CD8-positive, alpha-beta memory T cell (primary cell): ENCODE data around the gene PF4V1. TPM values are rescaled to one million over a fixed set of nuclear protein-coding genes. Genes with fewer than 3 reads are reported as not detected.

ENCODE experiments used
- CTCF ChIA-PET: fragments of 350-600 bp; sonication (Branson Sonifier 250); formaldehyde crosslinking; loops from one replicate; lab custom pipeline; 2021; ENCODE audit warnings: antibody characterized with exemption; lab: Charles Lee
- POLR2A ChIA-PET: fragments of 350-600 bp; sonication (Branson Sonifier 250); formaldehyde crosslinking; loops from one replicate; lab custom pipeline; 2021; ENCODE audit warnings: antibody characterized with exemption; lab: Charles Lee
- DNase-seq, 5 donors: peaks; one replicate each; pipeline versions ENCODE4 v3.0.0 to v3.0.0-alpha.2; 2020 to 2022; ENCODE audit warnings: mixed read lengths in 1 of 5
- H3K27ac ChIP-seq: one replicate; pipeline ENCODE4 v1.7.0; 2013; ENCODE audit warnings: low read depth, mild to moderate bottlenecking, low read length, moderate library complexity
- H3K27me3 ChIP-seq: 2 replicates; pipeline ENCODE4 v1.7.0; 2013; ENCODE audit warnings: low read length, mild to moderate bottlenecking; ENCODE audit not compliant: insufficient read depth, poor library complexity, severe bottlenecking
- H3K36me3 ChIP-seq: 2 replicates; pipeline ENCODE4 v1.7.0; 2013; ENCODE audit warnings: mild to moderate bottlenecking, low read length, moderate library complexity; ENCODE audit not compliant: insufficient read depth
- H3K4me1 ChIP-seq: 2 replicates; pipeline ENCODE4 v1.7.0; 2013; ENCODE audit warnings: mild to moderate bottlenecking, low read length, moderate library complexity; ENCODE audit not compliant: insufficient read depth
- H3K4me3 ChIP-seq: 2 replicates; pipeline ENCODE4 v1.7.0; 2013; ENCODE audit warnings: mild to moderate bottlenecking, low read length
- H3K9me3 ChIP-seq: 2 replicates; pipeline ENCODE4 v1.7.0; 2013; ENCODE audit warnings: mild to moderate bottlenecking, low read length
- H3K27ac Mint-ChIP-seq, 8 donors: one replicate each; pipeline ENCODE4 v1.8.0; 2020 to 2021; ENCODE audit warnings: mixed read lengths in 8 of 8, mild to moderate bottlenecking in 6 of 8, inconsistent platforms in 3 of 8, moderate library complexity in 3 of 8
- H3K27me3 Mint-ChIP-seq, 2 donors: one replicate each; pipeline ENCODE4 v1.8.0; 2020 to 2021; ENCODE audit warnings: mixed read lengths in 2 of 2, mild to moderate bottlenecking in 1 of 2, moderate library complexity in 1 of 2
- H3K36me3 Mint-ChIP-seq, 3 donors: one replicate each; pipeline ENCODE4 v1.8.0; 2020 to 2021; ENCODE audit warnings: mixed read lengths in 3 of 3, inconsistent platforms in 1 of 3, mild to moderate bottlenecking in 1 of 3
- H3K4me1 Mint-ChIP-seq, 3 donors: one replicate each; pipeline ENCODE4 v1.8.0; 2020 to 2021; ENCODE audit warnings: mixed read lengths in 3 of 3, inconsistent platforms in 1 of 3, mild to moderate bottlenecking in 1 of 3
- H3K4me3 Mint-ChIP-seq, 7 donors: one replicate each; pipeline ENCODE4 v1.8.0; 2020 to 2021; ENCODE audit warnings: mixed read lengths in 7 of 7, mild to moderate bottlenecking in 6 of 7, moderate library complexity in 4 of 7, inconsistent platforms in 2 of 7
- H3K9me3 Mint-ChIP-seq, 5 donors: one replicate each; pipeline ENCODE4 v1.8.0; 2020 to 2022; ENCODE audit warnings: mixed read lengths in 5 of 5, mild to moderate bottlenecking in 3 of 5, moderate library complexity in 2 of 5, inconsistent platforms in 1 of 5
- polyA plus RNA-seq: library from polyadenylated mRNA; unstranded; fragments of 300-500 nt; fragmentation: Illumina TruSeq; gene quantifications from one replicate; pipeline ENCODE4 v1.2.3, GENCODE V29; 2021
- total RNA-seq, 2 experiments: library from RNA; stranded (reverse); gene quantifications; one replicate each; pipeline ENCODE4 v1.2.3, GENCODE V29; 2021

The PF4V1 gene
- total and polyA plus RNA-seq, 3 experiments from 2014 or later = not detected

DNA sequence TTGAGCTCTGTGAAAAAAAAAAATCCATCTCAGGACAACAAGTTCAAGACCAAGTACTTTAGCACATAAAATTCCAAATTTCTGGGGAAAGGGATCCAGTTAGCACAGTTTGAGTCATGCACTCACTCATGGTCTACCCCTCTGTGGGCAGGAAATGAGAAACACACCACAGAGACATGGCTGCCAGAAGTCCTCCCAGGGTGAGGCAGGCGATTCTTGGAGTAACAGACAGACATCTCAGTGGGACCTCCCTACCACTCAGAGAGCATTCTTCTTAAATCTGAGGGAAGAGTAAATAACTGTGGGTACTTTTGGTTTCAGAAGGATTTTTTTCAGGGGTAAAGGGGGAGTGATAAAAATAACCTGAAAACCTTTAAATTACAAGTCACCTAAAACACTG lies 30.2 kb downstream of the PF4V1 start:
- H3K27ac Mint-ChIP-seq = no peak overlapping the region
- no peaks in the 10 kb centered on the region for H3K27me3 ChIP-seq
- no peaks in the 10 kb centered on the region for H3K27me3 Mint-ChIP-seq
- H3K4me3 ChIP-seq = no peak overlapping the region
- no peaks in the 10 kb centered on the region for H3K4me1 Mint-ChIP-seq
- H3K9me3 Mint-ChIP-seq = peaks cover 0 to 9% (median 0%) of the 10 kb centered on the region in 5 donors
- H3K36me3 ChIP-seq = no peaks in the 10 kb centered on the region
- DNase-seq = no peak
- no peaks in the 10 kb centered on the region for H3K9me3 ChIP-seq
- H3K27ac ChIP-seq = no peak overlapping the region
- POLR2A ChIA-PET = no interaction called here
- H3K4me3 Mint-ChIP-seq = no peak overlapping the region
- CTCF ChIA-PET = no interaction called here
- no peaks in the 10 kb centered on the region for H3K36me3 Mint-ChIP-seq
- no peaks in the 10 kb centered on the region for H3K4me1 ChIP-seq

- Mint-ChIP-seq H3K4me3 (no peak overlapping the region), H3K4me1 (no peaks in the 10 kb centered on the region), H3K9me3 (peaks cover 0 to 6% (median 0%) of the 10 kb centered on the region in 5 donors), H3K27ac (no peak overlapping the region), H3K27me3 (no peaks in the 10 kb centered on the region), H3K36me3 (no peaks in the 10 kb centered on the region)
- no peak overlapping the region for H3K27ac ChIP-seq
- DNase-seq = no peak
- no peaks in the 10 kb centered on the region for H3K36me3 ChIP-seq
- H3K4me1 ChIP-seq = no peaks in the 10 kb centered on the region
- ChIA-PET POLR2A (no interaction called here), CTCF (no interaction called here)
- no peaks in the 10 kb centered on the region for H3K9me3 ChIP-seq
- H3K27me3 ChIP-seq = no peaks in the 10 kb centered on the region
- no peak overlapping the region for H3K4me3 ChIP-seq
Observed at GRCh38 chr4:73885574-73886267, 32.6 kb downstream of the PF4V1 start.

GRCh38 chr4:73891326-73891725 lies 38.2 kb downstream of the PF4V1 start:
- Histone ChIP-seq H3K4me1 (no peaks in the 10 kb centered on the region), H3K36me3 (no peaks in the 10 kb centered on the region), H3K9me3 (no peaks in the 10 kb centered on the region), H3K27ac (no peak overlapping the region), H3K4me3 (no peak overlapping the region), H3K27me3 (no peaks in the 10 kb centered on the region)
- POLR2A ChIA-PET = no interaction called here
- Mint-ChIP-seq H3K27ac (no peak overlapping the region), H3K4me3 (no peak overlapping the region), H3K4me1 (no peaks in the 10 kb centered on the region), H3K27me3 (no peaks in the 10 kb centered on the region), H3K36me3 (no peaks in the 10 kb centered on the region), H3K9me3 (no peaks in the 10 kb centered on the region)
- no peak for DNase-seq
- CTCF ChIA-PET = no interaction called here

DNA sequence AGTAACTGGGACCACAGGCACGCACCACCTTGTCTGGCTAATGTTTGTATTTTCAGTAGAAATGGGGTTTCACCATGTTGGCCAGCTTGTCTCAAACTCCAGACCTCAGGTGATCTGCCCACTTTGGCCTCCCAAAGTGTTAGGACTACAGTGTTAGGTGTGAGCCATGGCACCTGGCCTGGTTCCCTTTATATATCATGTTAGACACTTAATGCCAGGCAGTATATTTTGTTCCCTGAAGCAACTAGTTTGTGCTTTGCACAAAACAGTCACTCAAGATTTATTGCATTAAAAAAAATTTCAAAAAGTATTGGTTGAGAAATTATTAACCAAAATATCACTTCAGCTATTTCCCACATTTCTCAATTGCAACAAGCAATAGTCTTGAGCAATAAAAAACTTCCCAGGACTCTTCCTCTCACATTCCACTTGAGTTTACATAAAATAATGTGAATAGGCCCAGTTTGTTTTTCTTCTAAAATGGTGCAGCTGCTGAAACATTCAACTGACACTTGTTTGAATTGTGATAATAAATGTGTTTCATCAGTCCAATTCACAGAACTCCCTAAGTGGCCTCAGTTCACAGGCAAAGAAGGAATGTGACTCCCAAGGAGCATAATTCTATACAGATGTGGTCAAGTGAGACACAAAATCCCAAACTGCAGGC lies 38.8 kb downstream of the PF4V1 start:
- no peaks in the 10 kb centered on the region for H3K36me3 ChIP-seq
- Mint-ChIP-seq H3K27ac (no peak overlapping the region), H3K36me3 (no peaks in the 10 kb centered on the region), H3K4me3 (no peak overlapping the region), H3K27me3 (no peaks in the 10 kb centered on the region), H3K4me1 (no peaks in the 10 kb centered on the region), H3K9me3 (no peaks in the 10 kb centered on the region)
- no peaks in the 10 kb centered on the region for H3K9me3 ChIP-seq
- ChIA-PET CTCF (no interaction called here), POLR2A (no interaction called here)
- no peak for DNase-seq
- no peaks in the 10 kb centered on the region for H3K27me3 ChIP-seq
- no peaks in the 10 kb centered on the region for H3K4me1 ChIP-seq
- no peak overlapping the region for H3K4me3 ChIP-seq
- no peak overlapping the region for H3K27ac ChIP-seq

DNA sequence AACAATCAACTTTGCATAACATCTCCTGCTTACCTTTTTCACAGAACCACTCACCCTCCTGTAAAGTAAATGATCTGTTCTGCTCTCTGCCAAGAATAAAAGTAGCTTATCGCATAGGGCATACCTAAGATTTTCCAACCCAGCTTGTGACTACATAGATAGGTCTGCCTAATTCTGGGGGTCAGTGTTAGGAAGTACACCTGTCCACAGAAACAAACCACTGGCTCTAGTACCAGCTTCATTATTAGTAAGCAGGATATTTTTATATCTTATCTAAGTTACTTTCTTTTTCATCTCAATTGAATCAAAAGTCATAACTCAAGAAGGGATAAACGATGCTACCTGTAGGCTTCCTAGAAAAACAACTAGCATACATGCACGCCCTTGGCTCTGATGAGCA lies 39.9 kb downstream of the PF4V1 start:
- H3K4me1 Mint-ChIP-seq = no peaks in the 10 kb centered on the region
- H3K9me3 Mint-ChIP-seq = no peaks in the 10 kb centered on the region
- H3K36me3 ChIP-seq = no peaks in the 10 kb centered on the region
- no peak overlapping the region for H3K4me3 ChIP-seq
- H3K27ac Mint-ChIP-seq = no peak overlapping the region
- H3K27me3 Mint-ChIP-seq = no peaks in the 10 kb centered on the region
- no peak for DNase-seq
- no peak overlapping the region for H3K4me3 Mint-ChIP-seq
- H3K4me1 ChIP-seq = no peaks in the 10 kb centered on the region
- H3K27me3 ChIP-seq = no peaks in the 10 kb centered on the region
- ChIA-PET POLR2A (no interaction called here), CTCF (no interaction called here)
- no peaks in the 10 kb centered on the region for H3K9me3 ChIP-seq
- no peaks in the 10 kb centered on the region for H3K36me3 Mint-ChIP-seq
- no peak overlapping the region for H3K27ac ChIP-seq

GRCh38 chr4:73894001-73894400 lies 40.9 kb downstream of the PF4V1 start:
- H3K4me1 Mint-ChIP-seq = no peaks in the 10 kb centered on the region
- H3K36me3 Mint-ChIP-seq = no peaks in the 10 kb centered on the region
- no peaks in the 10 kb centered on the region for H3K9me3 Mint-ChIP-seq
- H3K36me3 ChIP-seq = no peaks in the 10 kb centered on the region
- ChIA-PET CTCF (no interaction called here), POLR2A (no interaction called here)
- H3K27ac Mint-ChIP-seq = no peak overlapping the region
- no peaks in the 10 kb centered on the region for H3K4me1 ChIP-seq
- H3K9me3 ChIP-seq = no peaks in the 10 kb centered on the region
- no peak overlapping the region for H3K4me3 ChIP-seq
- H3K27ac ChIP-seq = no peak overlapping the region
- no peaks in the 10 kb centered on the region for H3K27me3 ChIP-seq
- DNase-seq = no peak
- H3K27me3 Mint-ChIP-seq = no peaks in the 10 kb centered on the region
- no peak overlapping the region for H3K4me3 Mint-ChIP-seq

GRCh38 chr4:73895201-73896175 lies 42.4 kb downstream of the PF4V1 start:
- no peaks in the 10 kb centered on the region for H3K36me3 ChIP-seq

DNA sequence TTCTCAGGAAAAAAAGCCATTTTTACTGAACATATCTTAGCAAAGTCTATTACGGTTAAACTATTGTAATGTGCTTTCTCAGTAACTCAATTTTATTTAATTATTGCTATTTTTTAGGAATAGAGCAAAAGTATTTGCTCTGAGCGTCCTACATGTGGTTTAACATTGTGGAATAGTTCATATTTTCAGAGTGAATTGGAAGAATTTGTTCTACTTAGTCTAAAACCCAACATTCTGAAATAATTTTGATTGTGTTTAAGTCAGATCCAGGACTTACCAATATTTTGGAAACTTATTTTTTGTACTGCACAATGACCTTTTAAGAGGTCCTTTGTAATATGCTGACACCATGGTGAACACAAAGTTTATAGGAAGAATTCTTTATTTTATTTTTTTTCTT lies 43.3 kb downstream of the PF4V1 start:
- Mint-ChIP-seq H3K27ac (no peak overlapping the region), H3K36me3 (no peaks in the 10 kb centered on the region), H3K27me3 (no peaks in the 10 kb centered on the region), H3K4me3 (no peak overlapping the region), H3K4me1 (no peaks in the 10 kb centered on the region), H3K9me3 (no peaks in the 10 kb centered on the region)
- Histone ChIP-seq H3K27ac (no peak overlapping the region), H3K4me1 (no peaks in the 10 kb centered on the region), H3K36me3 (no peaks in the 10 kb centered on the region), H3K27me3 (no peaks in the 10 kb centered on the region), H3K4me3 (no peak overlapping the region), H3K9me3 (no peaks in the 10 kb centered on the region)
- DNase-seq = no peak
- CTCF ChIA-PET = no interaction called here
- POLR2A ChIA-PET = no interaction called here

More at GRCh38 chr4:73895201-73896175, 42.4 kb downstream of the PF4V1 start:
- Mint-ChIP-seq H3K27me3 (no peaks in the 10 kb centered on the region), H3K4me3 (no peak overlapping the region), H3K9me3 (no peaks in the 10 kb centered on the region), H3K36me3 (no peaks in the 10 kb centered on the region), H3K27ac (no peak overlapping the region), H3K4me1 (no peaks in the 10 kb centered on the region)
- Histone ChIP-seq H3K9me3 (no peaks in the 10 kb centered on the region), H3K4me1 (no peaks in the 10 kb centered on the region), H3K4me3 (no peak overlapping the region), H3K27ac (no peak overlapping the region), H3K27me3 (no peaks in the 10 kb centered on the region)
- no peak for DNase-seq
- CTCF ChIA-PET = no interaction called here
- POLR2A ChIA-PET = no interaction called here
